PFSK-1 (cell line): Measurements from ENCODE around the gene KRTAP4-16.

ENCODE experiments used
- FOXP2 ChIP-seq: optimal IDR thresholded peaks from 2 replicates; pipeline ENCODE3; 2011; ENCODE audit warnings: borderline replicate concordance, control low read depth, inconsistent platforms; ENCODE audit not compliant: insufficient read depth; ENCODE audit errors: extremely low read length, extremely low read depth
- POLR2AphosphoS5 ChIP-seq: IDR thresholded peaks from 2 replicates; pipeline ENCODE4 v1.6.1; 2012; ENCODE audit warnings: low read depth, mild to moderate bottlenecking, control low read depth, low read length, moderate library complexity
- REST ChIP-seq, 2 experiments: IDR thresholded peaks; 2 replicates each; pipeline versions ENCODE4 v1.6.1 to v1.8.0; 2011 to 2012; ENCODE audit warnings: low read depth in 2 of 2, low read length in 2 of 2, control low read depth in 1 of 2, inconsistent platforms in 1 of 2, mild to moderate bottlenecking in 1 of 2, moderate library complexity in 1 of 2; ENCODE audit not compliant: insufficient read depth in 1 of 2
- SIN3A ChIP-seq: IDR thresholded peaks from 2 replicates; pipeline ENCODE4 v1.6.1; 2012; ENCODE audit warnings: mild to moderate bottlenecking, low read length, moderate library complexity, borderline replicate concordance; ENCODE audit not compliant: insufficient read depth
- TAF1 ChIP-seq: IDR thresholded peaks from 2 replicates; pipeline ENCODE4 v1.6.1; 2012; ENCODE audit warnings: low read length, control low read depth, borderline replicate concordance; ENCODE audit not compliant: insufficient read depth

KRTAP4-16 gene

GRCh38 chr17:41147531-41148204 is 45.7 kb upstream of the KRTAP4-16 start:
- TF ChIP-seq POLR2AphosphoS5: no peak
- no peak for TF ChIP-seq FOXP2
- TF ChIP-seq REST (IDR thresholded peaks at IDR 0.05; ENCODE audit: insufficient read depth in 1 of 2, low read depth in 2 of 2, low read length in 2 of 2): no peak
- no peak for TF ChIP-seq SIN3A
- no peak for TF ChIP-seq TAF1

DNA sequence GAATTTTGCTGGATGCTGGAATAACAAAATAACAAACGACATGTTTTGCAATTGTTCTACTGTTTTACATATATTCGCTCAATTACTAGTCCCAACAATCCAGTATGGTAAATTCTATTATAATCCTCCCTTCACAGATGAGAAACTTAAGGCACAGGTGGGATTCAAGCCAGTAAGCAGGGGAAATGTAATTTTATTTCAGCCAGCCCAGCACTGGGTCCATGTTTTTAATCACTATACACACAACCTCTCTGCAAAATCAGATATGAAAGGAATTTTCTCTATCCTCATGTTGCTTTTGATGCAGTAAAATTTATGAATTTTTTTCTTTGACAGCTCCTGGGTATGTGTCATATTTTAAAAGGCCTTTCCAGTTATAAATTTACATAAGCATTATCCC is 43.3 kb upstream of the KRTAP4-16 start:
- TF ChIP-seq SIN3A: no peak
- TF ChIP-seq REST (IDR thresholded peaks at IDR 0.05; ENCODE audit: insufficient read depth in 1 of 2, low read depth in 2 of 2, low read length in 2 of 2): no peak
- no peak for TF ChIP-seq TAF1
- no peak for TF ChIP-seq POLR2AphosphoS5
- TF ChIP-seq FOXP2: no peak

DNA sequence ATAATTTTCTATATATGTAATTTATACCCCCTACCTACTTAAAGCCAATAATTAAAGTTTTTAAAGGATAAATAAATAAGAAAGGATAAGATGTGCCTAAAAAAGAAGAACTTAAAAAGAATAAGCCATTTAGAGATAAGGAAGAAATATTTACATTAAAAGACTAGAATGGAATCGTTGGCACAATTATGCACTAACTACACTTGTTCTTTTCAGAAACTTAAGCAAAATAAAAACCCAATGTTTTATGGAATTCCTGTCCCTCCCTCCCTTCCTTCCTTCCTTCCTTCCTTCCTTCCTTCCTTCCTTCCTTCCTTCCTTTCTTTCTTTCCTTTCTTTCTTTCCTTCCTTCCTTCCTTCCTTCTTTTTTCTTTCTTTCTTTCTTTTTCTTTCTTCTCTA is 42.8 kb upstream of the KRTAP4-16 start:
- no peak for TF ChIP-seq FOXP2
- no peak for TF ChIP-seq POLR2AphosphoS5
- TF ChIP-seq SIN3A: no peak
- TF ChIP-seq TAF1: no peak
- TF ChIP-seq REST (IDR thresholded peaks at IDR 0.05; ENCODE audit: insufficient read depth in 1 of 2, low read depth in 2 of 2, low read length in 2 of 2): no peak

- TF ChIP-seq FOXP2 (no peak), SIN3A (no peak), REST (IDR thresholded peaks at IDR 0.05; ENCODE audit: insufficient read depth in 1 of 2, low read depth in 2 of 2, low read length in 2 of 2) (no peak), TAF1 (no peak), POLR2AphosphoS5 (no peak)
These were observed 39.4 kb upstream of the KRTAP4-16 start for GRCh38 chr17:41141361-41141760.
